ENCODE results near the gene MAN2A1.

The MAN2A1 gene

DNA sequence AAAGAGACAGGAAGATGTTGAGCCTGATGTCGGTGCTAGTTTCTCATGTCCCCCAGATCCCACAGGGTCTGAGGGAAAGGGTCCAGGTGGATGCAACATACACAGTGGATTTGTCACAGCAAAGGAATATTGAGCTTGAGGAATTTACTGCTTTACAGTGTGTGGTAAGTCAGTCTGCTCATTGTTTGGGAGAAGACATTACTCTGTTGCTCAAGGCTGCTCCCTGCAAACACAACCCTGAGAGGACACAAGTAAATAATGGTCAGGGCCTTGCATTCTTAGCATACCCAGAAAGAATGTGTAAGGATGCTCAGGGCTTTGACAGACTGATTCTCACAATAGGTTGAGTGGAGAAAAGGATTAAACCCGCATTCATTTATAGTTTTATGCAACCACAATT is 7.3 kb upstream of the MAN2A1 start:
- DNase-seq (ENCODE audit: low read depth): no peak

GRCh38 chr5:109685916-109686315 is 3.8 kb upstream of the MAN2A1 start:
- no peak for DNase-seq (ENCODE audit: low read depth)

DNA sequence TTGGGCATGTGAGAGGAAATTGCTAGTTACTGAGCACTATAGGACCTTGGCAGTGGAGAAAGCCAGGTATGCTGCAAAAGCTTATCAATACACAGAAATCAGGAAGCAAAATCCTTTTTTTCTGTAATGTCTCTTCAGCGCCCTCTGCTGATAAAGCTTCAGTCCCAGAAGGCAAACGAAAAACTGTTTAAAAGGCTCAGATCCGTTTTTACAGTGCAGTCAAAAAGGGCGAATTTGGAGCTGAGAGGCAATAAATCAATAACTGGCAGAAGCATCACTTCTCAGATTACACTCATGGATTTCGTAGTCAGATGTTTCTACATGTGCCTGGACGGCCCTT is 1.1 kb upstream of the MAN2A1 start:
- no peak for DNase-seq (ENCODE audit: low read depth)

DNA sequence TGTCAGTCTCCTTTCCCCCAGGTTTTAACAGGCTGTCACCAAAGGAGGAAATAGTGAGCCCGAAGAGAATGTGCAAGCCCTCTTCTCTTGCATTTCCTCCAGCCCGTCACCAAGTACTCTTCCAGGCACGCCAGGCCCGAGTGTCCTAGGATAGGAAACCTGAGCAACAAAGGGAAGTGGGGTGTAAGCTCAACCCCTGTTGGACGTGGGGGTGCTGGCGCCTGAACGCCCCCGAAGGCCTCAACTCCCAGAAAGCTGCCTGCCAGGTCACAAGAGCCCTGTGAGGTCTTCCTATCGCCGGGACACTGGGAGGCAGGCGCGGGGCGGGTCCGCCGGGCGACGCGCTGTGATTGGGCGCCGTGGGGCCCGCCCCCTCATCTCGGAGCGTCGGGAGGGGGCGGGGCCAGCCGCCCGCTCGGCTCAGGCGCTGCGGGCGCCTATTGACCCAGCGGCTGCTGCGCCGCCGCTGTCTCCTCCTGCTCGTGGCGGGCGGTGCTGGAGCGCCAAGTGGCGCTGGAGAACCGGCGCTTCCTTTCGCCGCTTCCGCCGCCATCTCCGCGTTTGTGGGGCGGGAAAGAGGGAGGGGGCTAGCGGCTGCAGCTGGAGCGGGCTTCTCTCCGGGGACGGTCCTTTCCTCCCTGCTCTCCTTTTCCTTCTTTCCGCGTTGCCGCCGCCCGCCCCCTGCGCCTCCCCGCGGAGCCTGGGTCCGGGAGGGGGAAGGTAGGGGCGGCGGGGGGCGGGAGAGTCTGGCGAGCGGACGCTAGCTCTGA is 572 bp upstream of the MAN2A1 start:
- DNase-seq (ENCODE audit: low read depth): peak; percentile 68

DNA sequence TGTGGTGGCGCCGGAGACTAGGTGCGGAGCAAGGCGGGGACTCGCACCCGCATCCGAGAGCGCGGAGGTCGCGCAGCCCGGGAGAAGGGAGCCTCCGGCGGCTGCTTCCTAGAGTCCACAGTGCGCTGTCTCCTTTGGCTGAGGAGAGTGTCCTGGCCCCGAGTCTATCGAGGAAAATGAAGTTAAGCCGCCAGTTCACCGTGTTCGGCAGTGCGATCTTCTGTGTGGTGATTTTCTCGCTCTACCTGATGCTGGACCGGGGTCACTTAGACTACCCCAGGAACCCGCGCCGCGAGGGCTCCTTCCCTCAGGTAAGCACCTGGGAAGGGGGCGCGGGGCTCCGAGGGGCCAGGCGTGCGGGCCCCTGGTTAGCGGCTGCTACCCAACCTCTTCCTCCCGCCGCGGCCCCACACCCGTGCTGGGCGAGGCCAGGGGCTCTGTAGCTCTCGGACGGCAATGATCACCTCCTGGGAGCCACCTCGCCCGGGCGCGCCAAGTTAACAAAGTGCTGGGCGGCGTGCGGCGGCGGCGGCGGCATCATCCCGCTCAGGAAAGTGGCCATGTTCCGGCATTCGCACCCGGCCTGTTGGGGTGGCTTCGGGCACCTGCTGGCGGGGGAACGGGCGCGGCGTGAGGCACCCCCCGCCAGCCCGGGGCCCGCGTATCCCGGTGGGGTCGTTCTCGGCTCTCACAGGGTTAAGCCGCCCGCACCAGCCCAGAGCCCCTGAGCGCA is 681 bp downstream of the MAN2A1 start:
- peak; percentile 20 for DNase-seq (ENCODE audit: low read depth)

DNA sequence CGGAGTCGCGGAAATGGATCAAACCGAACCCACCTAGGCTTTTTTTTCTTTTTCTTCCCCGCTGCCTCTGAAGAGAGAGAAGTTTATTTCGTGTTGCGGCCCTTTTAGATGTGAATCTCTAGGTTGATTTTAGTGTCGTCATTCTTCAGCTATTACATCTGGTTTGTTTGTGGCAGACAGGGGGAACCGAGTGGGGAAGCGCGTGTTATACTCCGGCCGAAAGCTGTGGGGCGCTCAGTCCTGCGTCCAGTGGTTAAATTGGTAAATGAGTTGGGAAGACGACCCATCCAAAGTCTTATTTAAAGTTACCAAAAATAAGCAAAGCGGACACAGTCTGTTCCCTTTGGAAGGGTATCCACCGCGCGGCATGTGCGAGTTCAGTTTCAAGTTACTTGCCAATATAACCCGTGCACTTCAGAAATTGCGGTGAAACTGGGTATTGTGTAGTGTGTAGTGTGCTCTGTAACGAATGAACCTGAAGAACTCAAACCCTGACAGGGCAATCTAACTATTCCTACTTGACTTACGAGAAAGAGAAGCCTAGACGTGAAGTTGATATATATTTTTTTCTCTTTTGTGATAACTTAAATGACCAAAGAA is 1.3 kb downstream of the MAN2A1 start:
- DNase-seq (ENCODE audit: low read depth): peak; percentile 12

GRCh38 chr5:109691996-109692395 is 2.3 kb downstream of the MAN2A1 start:
- no peak for DNase-seq (ENCODE audit: low read depth)

DNA sequence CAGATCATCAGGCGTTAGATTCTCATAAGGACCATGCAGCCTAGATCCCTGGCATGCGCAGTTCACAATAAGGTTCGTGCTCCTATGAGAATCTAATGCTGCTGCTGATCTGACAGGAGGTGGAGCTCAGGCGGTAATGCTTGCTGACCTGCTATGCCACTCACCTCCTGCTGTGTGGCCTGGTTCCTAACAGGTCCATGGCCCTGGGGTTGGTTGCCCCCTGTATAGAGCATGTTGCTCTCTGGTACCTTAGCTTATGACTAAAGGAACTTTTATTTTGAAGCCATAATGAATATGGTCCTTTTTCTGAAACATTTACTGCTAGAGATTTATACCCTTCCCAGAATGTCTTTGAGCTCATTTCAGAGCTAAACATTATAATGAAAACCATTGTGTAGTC is 3.1 kb downstream of the MAN2A1 start:
- no peak for DNase-seq (ENCODE audit: low read depth)

- no peak for DNase-seq (ENCODE audit: low read depth)
These were observed 4.0 kb downstream of the MAN2A1 start for GRCh38 chr5:109693535-109694400.

DNA sequence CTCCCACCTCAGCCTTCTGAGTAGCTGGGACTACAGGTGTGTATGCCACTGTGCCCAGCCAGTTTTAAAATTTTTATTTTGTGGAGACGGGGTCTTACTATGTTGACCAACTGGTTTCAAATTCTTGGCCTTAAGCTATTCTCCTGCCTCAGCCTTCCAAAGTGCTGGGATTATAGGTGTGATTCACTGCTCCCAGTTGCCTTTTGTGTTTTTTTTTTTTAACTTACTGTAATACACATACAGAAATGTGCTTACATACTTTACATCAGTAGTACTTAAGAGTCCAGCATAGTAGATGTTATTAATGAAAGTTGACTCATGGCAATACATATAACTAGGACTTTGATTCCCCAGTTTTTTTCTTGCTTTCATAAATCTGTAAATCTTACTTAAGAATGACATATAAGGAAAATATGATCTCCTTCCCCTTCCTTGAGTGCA is 4.7 kb downstream of the MAN2A1 start:
- DNase-seq (ENCODE audit: low read depth): no peak

- DNase-seq (ENCODE audit: low read depth): no peak
These were observed 5.5 kb downstream of the MAN2A1 start for GRCh38 chr5:109695005-109695926.

DNA sequence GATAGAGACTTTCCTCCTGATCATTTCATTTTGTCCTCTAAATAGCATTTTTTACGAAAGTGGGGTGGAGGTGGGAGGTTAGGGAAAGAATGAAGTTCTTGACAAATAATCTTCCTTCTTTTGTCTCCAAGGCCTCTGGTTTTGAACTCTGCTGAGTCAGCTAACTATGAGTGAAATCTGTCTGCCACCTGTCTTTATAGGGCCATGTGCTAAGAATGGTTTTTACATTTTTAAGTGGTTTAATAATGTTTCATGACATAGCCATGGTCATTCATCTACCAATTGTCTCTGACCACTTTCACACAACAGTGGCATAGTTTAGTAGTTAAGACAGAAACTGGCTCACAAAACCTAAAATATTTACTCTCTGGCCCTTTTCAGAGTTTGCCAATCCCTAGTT is 7.6 kb downstream of the MAN2A1 start:
- no peak for DNase-seq (ENCODE audit: low read depth)

- no peak for DNase-seq (ENCODE audit: low read depth)
These were observed 10.9 kb downstream of the MAN2A1 start for GRCh38 chr5:109700516-109701153.

DNA sequence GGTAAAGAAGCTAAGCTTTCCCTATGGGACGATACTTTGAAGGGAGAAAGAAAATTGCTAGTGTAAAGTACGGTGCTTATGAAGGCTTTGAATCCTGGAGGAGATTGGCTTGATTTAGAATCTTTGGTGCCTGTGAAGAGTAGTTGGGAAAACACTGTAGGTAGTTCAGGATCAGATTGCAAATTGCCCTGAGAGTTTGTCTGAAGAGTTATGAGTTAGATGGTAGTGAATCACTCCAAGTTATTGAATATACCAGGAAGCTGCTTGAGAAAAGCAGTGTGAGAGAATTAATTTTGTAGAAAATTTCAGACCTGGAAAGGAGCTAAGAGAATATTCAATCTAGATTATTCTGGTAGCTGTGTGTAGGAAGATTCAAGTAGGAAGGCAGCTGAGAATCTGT is 11.5 kb downstream of the MAN2A1 start:
- no peak for DNase-seq (ENCODE audit: low read depth)

DNA sequence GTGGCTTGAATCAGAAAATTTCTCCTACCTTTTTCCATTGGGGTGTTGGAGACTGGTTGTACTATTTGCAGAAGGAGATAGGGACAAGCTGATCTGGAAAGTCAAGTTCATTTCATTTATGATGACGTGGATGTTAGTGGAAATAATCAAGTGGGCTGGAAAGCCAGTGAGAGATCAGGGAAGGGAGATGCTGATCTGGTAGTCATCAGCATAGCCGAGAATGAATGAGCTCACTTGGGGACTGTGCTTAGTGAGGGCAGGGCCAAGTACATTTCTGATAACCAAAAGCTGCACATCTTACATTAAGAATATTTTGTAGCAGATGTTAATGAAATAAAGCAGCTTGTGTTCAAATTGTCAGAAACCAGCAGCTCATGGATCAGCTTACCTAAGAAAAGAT is 12.1 kb downstream of the MAN2A1 start:
- DNase-seq (ENCODE audit: low read depth): no peak

GRCh38 chr5:109703166-109703565 is 13.4 kb downstream of the MAN2A1 start:
- no peak for DNase-seq (ENCODE audit: low read depth)

GRCh38 chr5:109703829-109704228 is 14.1 kb downstream of the MAN2A1 start:
- DNase-seq (ENCODE audit: low read depth): no peak

DNA sequence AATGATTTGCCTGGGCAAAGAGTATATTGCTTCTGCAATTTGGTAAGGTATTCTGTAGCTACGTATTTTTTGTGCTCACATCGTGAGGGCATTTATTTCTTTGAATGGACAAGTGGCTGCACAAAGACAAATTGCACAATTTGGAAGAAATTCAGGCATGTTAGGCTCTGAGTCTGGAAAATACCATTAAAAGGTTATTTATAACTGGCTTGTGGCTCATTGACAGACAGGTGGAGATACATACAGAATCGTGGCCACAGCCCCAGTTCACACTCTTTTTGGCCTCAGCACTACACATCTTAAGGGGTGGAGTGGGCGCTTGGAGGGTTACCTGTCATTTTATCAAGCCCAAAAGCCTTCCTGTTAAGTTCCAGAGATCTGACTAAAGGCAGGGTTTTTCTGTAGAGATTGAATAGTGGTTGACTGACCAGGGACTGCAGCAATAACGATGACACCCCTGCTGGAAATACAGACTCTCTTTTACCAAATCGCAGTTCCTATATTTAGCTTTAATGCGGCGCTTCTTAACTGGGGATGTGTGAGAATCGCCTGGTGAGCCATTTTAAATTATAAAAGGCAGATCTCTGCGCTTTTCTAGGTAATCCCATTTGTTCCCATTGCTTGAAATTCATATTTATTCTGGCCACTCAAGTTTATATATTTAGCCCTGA is 14.7 kb downstream of the MAN2A1 start:
- DNase-seq (ENCODE audit: low read depth): no peak

- no peak for DNase-seq (ENCODE audit: low read depth)
These were observed 15.9 kb downstream of the MAN2A1 start for GRCh38 chr5:109705596-109705995.

- no peak for DNase-seq (ENCODE audit: low read depth)
These were observed 16.4 kb downstream of the MAN2A1 start for GRCh38 chr5:109706095-109706494.
